Thymus (tissue), 11 donors: ENCODE data around the gene KIRREL2. TPM values are rescaled to one million over a fixed set of nuclear protein-coding genes. Genes with fewer than 3 reads are reported as not detected.

ENCODE experiments used
- DNase-seq, 9 donors: peaks; one replicate each; pipeline ENCODE4 v3.0.0-alpha.2; 2013; ENCODE audit warnings: low spot score in 9 of 9, low read depth in 6 of 9, missing footprints in 1 of 9
- H3K27ac ChIP-seq, 2 donors: one replicate each; pipeline ENCODE4 v1.5.1; 2013; ENCODE audit warnings: control low read depth in 1 of 2, low read depth in 1 of 2, low read length in 1 of 2, mild to moderate bottlenecking in 1 of 2, moderate library complexity in 1 of 2
- H3K27me3 ChIP-seq, 2 donors: one replicate each; pipeline ENCODE4 v1.5.1; 2013; ENCODE audit warnings: low read length in 1 of 2; ENCODE audit not compliant: control insufficient read depth in 2 of 2, insufficient read depth in 1 of 2
- H3K36me3 ChIP-seq, 2 donors: one replicate each; pipeline ENCODE4 v1.5.1; 2013; ENCODE audit warnings: low read length in 1 of 2, mild to moderate bottlenecking in 1 of 2, moderate library complexity in 1 of 2; ENCODE audit not compliant: control insufficient read depth in 2 of 2, insufficient read depth in 2 of 2
- H3K4me1 ChIP-seq, 2 donors: one replicate each; pipeline ENCODE4 v1.5.1; 2013; ENCODE audit warnings: low read length in 2 of 2; ENCODE audit not compliant: control insufficient read depth in 2 of 2, insufficient read depth in 2 of 2
- H3K4me3 ChIP-seq, 2 donors: one replicate each; pipeline ENCODE4 v1.5.1; 2013; ENCODE audit warnings: low read length in 2 of 2, control low read depth in 1 of 2, mild to moderate bottlenecking in 1 of 2
- H3K9me3 ChIP-seq, 2 donors: one replicate each; pipeline ENCODE4 v1.5.1; 2013; ENCODE audit warnings: low read length in 1 of 2, mild to moderate bottlenecking in 1 of 2; ENCODE audit not compliant: control insufficient read depth in 2 of 2, insufficient read depth in 1 of 2
- WGBS: extraction: QIAGEN DNeasy Blood & Tissue Kit; methylation state at CpG from one replicate; pipeline ENCODE4 v1.1.7; 2013; 5-methylcytosine and 5-hydroxymethylcytosine counted together
- polyA plus RNA-seq: library from polyadenylated mRNA; stranded (reverse); fragments of 200-250 nt; gene quantifications from one replicate; pipeline ENCODE4 v1.2.3, GENCODE V29; 2013
- total RNA-seq: library from RNA; stranded (reverse); fragments of 120-200 nt; gene quantifications from one replicate; pipeline ENCODE4 v1.2.4, GENCODE V29; 2013
- donor health status: healthy.

KIRREL2 gene
- total and polyA plus RNA-seq, 2 donors: 0.75 to 2.2 TPM

- WGBS: 15% methylated on average over 42 of the region's 42 CpGs
- peaks cover 0 to 11% of the 10 kb centered on the region in 2 donors for H3K9me3 ChIP-seq
- H3K4me1 ChIP-seq: no peaks in the 10 kb centered on the region
- H3K36me3 ChIP-seq: no peaks in the 10 kb centered on the region
- DNase-seq: no peak
- no peak overlapping the region for H3K27ac ChIP-seq
- H3K4me3 ChIP-seq: no peak overlapping the region
- H3K27me3 ChIP-seq: peaks cover 31 to 57% of the 10 kb centered on the region in 2 donors
Measured at GRCh38 chr19:35843676-35844481, 12.8 kb upstream of the KIRREL2 start.

- WGBS: 64% methylated on average over 16 of the region's 16 CpGs
- H3K36me3 ChIP-seq: no peaks in the 10 kb centered on the region
- DNase-seq: no peak
- no peaks in the 10 kb centered on the region for H3K4me1 ChIP-seq
- H3K27ac ChIP-seq: no peak overlapping the region
- H3K9me3 ChIP-seq: peaks cover 0 to 6% of the 10 kb centered on the region in 2 donors
- peaks cover 31 to 64% of the 10 kb centered on the region in 2 donors for H3K27me3 ChIP-seq
- no peak overlapping the region for H3K4me3 ChIP-seq
Measured at GRCh38 chr19:35844482-35845214, 12.1 kb upstream of the KIRREL2 start.

- WGBS: 10% methylated on average over 63 of the region's 63 CpGs
- H3K27ac ChIP-seq: no peak overlapping the region
- H3K9me3 ChIP-seq: peaks cover 0 to 6% of the 10 kb centered on the region in 2 donors
- H3K27me3 ChIP-seq: peaks cover 31 to 66% of the 10 kb centered on the region in 2 donors
- no peaks in the 10 kb centered on the region for H3K36me3 ChIP-seq
- no peak overlapping the region for H3K4me3 ChIP-seq
- no peaks in the 10 kb centered on the region for H3K4me1 ChIP-seq
- no peak for DNase-seq
Measured at GRCh38 chr19:35845215-35846037, 11.3 kb upstream of the KIRREL2 start.

GRCh38 chr19:35846038-35846668, 10.6 kb upstream of the KIRREL2 start:
- H3K9me3 ChIP-seq: peaks cover 0 to 6% of the 10 kb centered on the region in 2 donors
- H3K36me3 ChIP-seq: no peaks in the 10 kb centered on the region
- H3K4me3 ChIP-seq: no peak overlapping the region
- no peaks in the 10 kb centered on the region for H3K4me1 ChIP-seq
- H3K27me3 ChIP-seq: peaks cover 31 to 72% of the 10 kb centered on the region in 2 donors
- H3K27ac ChIP-seq: no peak overlapping the region
- whole genome bisulfite sequencing: 8% methylated on average over 26 of the region's 26 CpGs
- DNase-seq: no peak

GRCh38 chr19:35847911-35848310, 8.8 kb upstream of the KIRREL2 start:
- DNase-seq: no peak
- no peak overlapping the region for H3K4me3 ChIP-seq
- H3K27me3 ChIP-seq: peaks cover 31 to 79% of the 10 kb centered on the region in 2 donors
- no peaks in the 10 kb centered on the region for H3K36me3 ChIP-seq
- WGBS: 83% methylated on average over 8 of the region's 8 CpGs
- H3K27ac ChIP-seq: no peak overlapping the region
- no peaks in the 10 kb centered on the region for H3K9me3 ChIP-seq
- no peaks in the 10 kb centered on the region for H3K4me1 ChIP-seq

- no peak overlapping the region for H3K4me3 ChIP-seq
- 89% methylated on average over 8 of the region's 8 CpGs for WGBS
- H3K9me3 ChIP-seq: no peaks in the 10 kb centered on the region
- H3K27ac ChIP-seq: no peak overlapping the region
- no peaks in the 10 kb centered on the region for H3K36me3 ChIP-seq
- DNase-seq: no peak
- no peaks in the 10 kb centered on the region for H3K4me1 ChIP-seq
- H3K27me3 ChIP-seq: peaks cover 31 to 78% of the 10 kb centered on the region in 2 donors
Measured at GRCh38 chr19:35848486-35848885, 8.2 kb upstream of the KIRREL2 start.

- Histone ChIP-seq H3K27ac (no peak overlapping the region), H3K9me3 (no peaks in the 10 kb centered on the region), H3K27me3 (peaks cover 28 to 75% of the 10 kb centered on the region in 2 donors), H3K4me1 (no peaks in the 10 kb centered on the region), H3K4me3 (no peak overlapping the region), H3K36me3 (no peaks in the 10 kb centered on the region)
- 94% methylated on average over 18 of the region's 18 CpGs for whole genome bisulfite sequencing
- DNase-seq: no peak
Measured at GRCh38 chr19:35848919-35849505, 7.7 kb upstream of the KIRREL2 start.

GRCh38 chr19:35851213-35852028, 5.3 kb upstream of the KIRREL2 start:
- peaks cover 6 to 72% of the 10 kb centered on the region in 2 donors for H3K27me3 ChIP-seq
- H3K4me3 ChIP-seq: no peak overlapping the region
- WGBS: 47% methylated on average over 32 of the region's 32 CpGs

More at GRCh38 chr19:35851213-35852028, 5.3 kb upstream of the KIRREL2 start:
- no peaks in the 10 kb centered on the region for H3K9me3 ChIP-seq
- H3K4me1 ChIP-seq: peaks cover 3 to 6% of the 10 kb centered on the region in 2 donors
- H3K36me3 ChIP-seq: no peaks in the 10 kb centered on the region
- no peak overlapping the region for H3K27ac ChIP-seq
- DNase-seq: no peak
